HEK293 (cell line): ENCODE results near the gene PRKG2.

Source experiments
- ATF2 ChIP-seq: fragments of 450-650 bp; formaldehyde crosslinking; IDR thresholded peaks from 2 replicates; pipeline ENCODE4 v1.5.1; 2016; ENCODE audit warnings: missing biosample characterization, missing genetic modification characterization, low read depth
- CTCF ChIP-seq: fragments of 450-650 bp; formaldehyde crosslinking; IDR thresholded peaks from 2 replicates; pipeline ENCODE4 v1.5.1; 2016; ENCODE audit warnings: missing biosample characterization, missing genetic modification characterization
- MZF1 ChIP-seq: fragments of 450-650 bp; formaldehyde crosslinking; IDR thresholded peaks from 2 replicates; pipeline ENCODE4 v1.5.1; 2017; ENCODE audit warnings: missing biosample characterization, missing genetic modification characterization, borderline replicate concordance
- REST ChIP-seq: fragments of 450-650 bp; formaldehyde crosslinking; IDR thresholded peaks from 2 replicates; pipeline ENCODE4 v1.5.1; 2016; ENCODE audit warnings: missing biosample characterization, missing genetic modification characterization
- ZNF121 ChIP-seq: fragments of 450-650 bp; formaldehyde crosslinking; IDR thresholded peaks from 2 replicates; pipeline ENCODE4 v1.5.1; 2016; ENCODE audit warnings: missing biosample characterization, missing genetic modification characterization
- ZNF140 ChIP-seq: fragments of 450-650 bp; formaldehyde crosslinking; IDR thresholded peaks from 2 replicates; pipeline ENCODE4 v1.5.1; 2016; ENCODE audit warnings: missing biosample characterization, missing genetic modification characterization
- ZNF274 ChIP-seq, 2 experiments: fragments of 200-500 bp in 1 of 2; fragments of 450-650 bp in 1 of 2; sonication (Bioruptor generic) in 1 of 2; formaldehyde crosslinking in 1 of 2; IDR thresholded peaks; 2 replicates each; pipeline versions ENCODE4 v1.5.1 to v1.6.1; 2014 to 2016; ENCODE audit warnings: borderline replicate concordance in 1 of 2, inconsistent platforms in 1 of 2, low read length in 1 of 2, missing biosample characterization in 1 of 2, missing genetic modification characterization in 1 of 2
- ZNF510 ChIP-seq: fragments of 450-650 bp; formaldehyde crosslinking; IDR thresholded peaks from 2 replicates; pipeline ENCODE4 v1.5.1; 2018; ENCODE audit warnings: mild to moderate bottlenecking, missing genetic modification characterization, missing biosample characterization; ENCODE audit not compliant: insufficient replicate concordance
- ZNF544 ChIP-seq: fragments of 450-650 bp; formaldehyde crosslinking; IDR thresholded peaks from 2 replicates; pipeline ENCODE4 v1.5.0; 2017; ENCODE audit warnings: missing biosample characterization, missing genetic modification characterization
- ZNF707 ChIP-seq: fragments of 450-650 bp; formaldehyde crosslinking; IDR thresholded peaks from 2 replicates; pipeline ENCODE4 v1.5.1; 2016; ENCODE audit warnings: missing biosample characterization, missing genetic modification characterization

GRCh38 chr4:81164623-81165416 is 50.2 kb downstream of the PRKG2 start:
- TF ChIP-seq ZNF510 (tag by site-specific recombination), result no peak
- no peak for TF ChIP-seq CTCF (tag by site-specific recombination)
- no peak for TF ChIP-seq ZNF140 (tag by site-specific recombination)
- TF ChIP-seq ATF2 (tag by site-specific recombination), result no peak
- TF ChIP-seq REST (tag by site-specific recombination), result no peak
- no peak for TF ChIP-seq ZNF274 (IDR thresholded peaks at IDR 0.05; ENCODE audit: low read length)
- no peak for TF ChIP-seq ZNF274 (tag by site-specific recombination; IDR thresholded peaks at IDR 0.05; ENCODE audit: borderline replicate concordance)
- no peak for TF ChIP-seq ZNF544 (tag by site-specific recombination)
- TF ChIP-seq MZF1 (tag by site-specific recombination), result no peak
- TF ChIP-seq ZNF121 (tag by site-specific recombination), result no peak
- TF ChIP-seq ZNF707 (tag by site-specific recombination), result no peak
